Ecto neural progenitor cell (in vitro differentiated cells): ENCODE results near the gene DZIP1.
A peak's percentile ranks its signal among the peaks of the same experiment; 100 is the strongest.
"Not testable (repeated sequence)": the region's sequence is repeated elsewhere in the genome, so short reads cannot be mapped to it uniquely, and the experiment has no call there.

Experiments used
- DNase-seq: peaks from one replicate; pipeline ENCODE4 v3.0.0-alpha.2; 2018; ENCODE audit warnings: low spot score

DZIP1 gene, protein sequence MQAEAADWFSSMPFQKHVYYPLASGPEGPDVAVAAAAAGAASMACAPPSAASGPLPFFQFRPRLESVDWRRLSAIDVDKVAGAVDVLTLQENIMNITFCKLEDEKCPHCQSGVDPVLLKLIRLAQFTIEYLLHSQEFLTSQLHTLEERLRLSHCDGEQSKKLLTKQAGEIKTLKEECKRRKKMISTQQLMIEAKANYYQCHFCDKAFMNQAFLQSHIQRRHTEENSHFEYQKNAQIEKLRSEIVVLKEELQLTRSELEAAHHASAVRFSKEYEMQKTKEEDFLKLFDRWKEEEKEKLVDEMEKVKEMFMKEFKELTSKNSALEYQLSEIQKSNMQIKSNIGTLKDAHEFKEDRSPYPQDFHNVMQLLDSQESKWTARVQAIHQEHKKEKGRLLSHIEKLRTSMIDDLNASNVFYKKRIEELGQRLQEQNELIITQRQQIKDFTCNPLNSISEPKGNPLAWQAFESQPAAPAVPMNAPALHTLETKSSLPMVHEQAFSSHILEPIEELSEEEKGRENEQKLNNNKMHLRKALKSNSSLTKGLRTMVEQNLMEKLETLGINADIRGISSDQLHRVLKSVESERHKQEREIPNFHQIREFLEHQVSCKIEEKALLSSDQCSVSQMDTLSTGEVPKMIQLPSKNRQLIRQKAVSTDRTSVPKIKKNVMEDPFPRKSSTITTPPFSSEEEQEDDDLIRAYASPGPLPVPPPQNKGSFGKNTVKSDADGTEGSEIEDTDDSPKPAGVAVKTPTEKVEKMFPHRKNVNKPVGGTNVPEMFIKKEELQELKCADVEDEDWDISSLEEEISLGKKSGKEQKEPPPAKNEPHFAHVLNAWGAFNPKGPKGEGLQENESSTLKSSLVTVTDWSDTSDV

DNA sequence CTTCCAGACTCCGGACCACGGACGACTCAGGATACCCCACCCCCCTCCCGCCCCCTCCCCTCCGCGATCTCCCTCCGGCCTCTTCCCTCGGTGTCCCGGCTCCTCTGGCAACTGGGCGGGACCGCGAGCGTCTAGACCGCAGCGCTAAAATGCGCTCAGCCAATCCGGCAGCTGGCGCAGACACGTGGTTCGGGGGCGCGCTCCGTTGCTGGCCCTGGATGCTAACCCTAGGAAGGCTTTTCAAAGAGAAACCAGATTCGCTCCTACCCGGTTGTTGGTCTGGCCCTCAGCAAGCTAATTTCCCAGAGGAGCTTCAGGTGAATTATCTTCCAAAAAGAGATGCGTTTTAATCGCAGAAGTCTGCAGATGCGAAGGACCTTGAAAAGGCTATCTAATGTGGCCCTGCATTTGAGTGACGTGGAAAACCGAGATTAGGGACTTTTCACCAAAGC is at the start of gene DZIP1:
Gene DZIP1 (minus strand): TSS at position 106 of the 452 bp plus-strand sequence. CDS start 2,677 bp downstream, outside the sequence.
- peak; percentile 92 for DNase-seq

DNA sequence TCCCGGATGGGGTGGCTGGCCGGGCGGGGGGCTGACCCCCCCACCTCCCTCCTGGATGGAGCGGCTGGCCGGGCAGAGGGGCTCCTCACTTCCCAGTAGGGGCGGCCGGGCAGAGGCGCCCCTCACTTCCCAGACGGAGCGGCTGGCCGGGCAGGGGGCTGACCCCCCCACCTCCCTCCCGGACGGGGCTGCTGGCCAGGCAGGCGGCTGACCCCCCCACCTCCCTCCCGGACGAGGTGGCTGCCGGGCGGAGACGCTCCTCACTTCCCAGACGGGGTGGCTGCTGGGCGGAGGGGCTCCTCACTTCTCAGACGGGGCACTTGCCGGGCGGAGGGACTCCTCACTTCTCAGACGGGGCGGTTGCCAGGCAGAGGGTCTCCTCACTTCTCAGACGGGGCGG is 46.5 kb upstream of the DZIP1 start:
- DNase-seq, result not testable (repeated sequence)

DNA sequence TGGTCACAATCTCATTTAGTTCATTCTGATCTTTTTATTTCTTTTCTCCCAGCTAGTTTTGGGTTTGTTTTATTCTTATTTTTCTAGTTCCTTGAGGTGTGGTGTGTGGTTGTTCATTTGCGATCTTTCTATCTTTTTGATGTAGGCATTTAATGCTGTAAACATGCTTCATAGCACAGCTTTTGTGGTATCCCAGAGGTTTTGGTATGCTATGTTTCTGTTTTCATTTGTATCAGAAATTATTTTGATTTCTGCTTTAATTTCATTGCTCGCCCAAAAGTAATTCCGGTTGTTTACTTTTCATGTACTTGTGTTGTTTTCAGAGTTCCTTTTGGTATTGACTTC is 45.0 kb upstream of the DZIP1 start:
- no peak for DNase-seq

DNA sequence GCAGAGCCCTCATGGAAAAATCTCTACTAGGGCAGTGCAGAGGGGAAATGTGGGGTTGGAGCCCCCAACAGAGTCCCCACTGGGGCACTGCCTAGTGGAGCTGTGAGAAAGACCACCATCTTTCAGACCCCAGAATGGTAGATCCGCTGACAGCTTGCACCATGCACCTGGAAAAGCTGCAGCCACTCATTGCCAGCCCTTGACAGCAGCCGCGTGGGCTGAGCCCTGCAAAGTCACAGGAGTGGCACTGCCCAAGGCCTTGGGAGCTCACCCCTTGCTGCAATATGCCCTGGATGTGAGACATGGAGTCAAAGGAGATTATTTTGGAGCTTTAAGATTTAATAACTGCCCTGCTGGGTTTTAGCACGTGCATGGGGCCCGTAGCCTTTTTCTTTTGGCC is 40.5 kb upstream of the DZIP1 start:
- not testable (repeated sequence) for DNase-seq

DNA sequence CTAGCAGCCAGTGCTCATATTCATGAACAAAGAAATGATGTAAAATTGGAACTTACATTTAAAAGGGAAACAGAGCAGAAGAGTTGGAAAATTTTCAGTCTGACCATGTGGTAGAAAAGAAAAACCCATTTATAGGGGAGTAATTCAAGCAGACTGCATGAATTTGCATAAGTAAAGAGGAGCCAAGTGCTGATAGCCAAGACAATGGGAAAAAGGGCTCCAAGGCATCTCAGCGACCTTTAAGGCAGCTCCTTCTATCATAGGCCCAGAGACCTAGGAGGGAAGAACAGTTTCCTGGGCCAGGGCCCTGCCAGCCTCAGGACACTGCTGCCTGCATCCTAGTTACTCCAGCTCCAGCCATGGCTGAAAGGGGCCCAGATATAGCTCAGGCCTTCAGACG is 39.9 kb upstream of the DZIP1 start:
- no peak for DNase-seq

DNA sequence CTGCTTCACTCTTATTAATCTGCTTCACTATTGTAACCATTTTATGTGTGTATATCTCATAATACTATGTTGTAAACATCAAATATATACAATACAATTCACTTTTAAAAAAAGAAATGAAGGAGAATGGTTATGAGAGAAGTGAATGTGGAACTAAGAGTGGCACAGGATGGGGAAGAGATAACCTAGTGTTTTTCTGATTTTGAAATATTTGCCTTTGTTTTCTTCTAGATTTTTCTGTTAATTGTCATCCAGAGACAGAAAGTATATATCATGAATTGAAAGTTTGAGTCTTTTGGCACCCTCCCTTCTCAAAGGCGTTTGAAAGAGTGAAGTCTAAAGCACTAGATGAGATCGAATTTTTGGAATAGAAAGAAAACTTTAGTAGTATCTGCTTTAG is 35.2 kb upstream of the DZIP1 start:
- no peak for DNase-seq

DNA sequence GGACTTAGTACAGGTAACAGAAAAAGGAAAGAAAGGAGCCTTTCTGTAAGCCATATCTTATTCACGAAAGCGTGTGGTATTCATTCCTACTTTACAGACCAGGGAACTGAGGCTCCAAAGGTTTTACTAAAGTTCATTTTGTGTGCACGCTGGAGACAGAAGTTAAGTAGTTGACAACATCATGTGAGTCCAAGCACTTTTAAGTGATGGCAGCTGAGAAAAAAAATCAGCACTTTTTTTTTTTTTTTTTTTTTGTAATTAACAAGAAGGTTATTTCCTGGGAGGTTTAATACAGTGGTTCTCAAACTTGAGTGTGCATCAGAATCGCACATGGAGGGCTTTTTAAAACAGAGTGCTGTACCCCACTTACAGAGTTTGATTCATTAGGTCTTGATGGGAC is 34.5 kb upstream of the DZIP1 start:
- DNase-seq, result no peak

DNA sequence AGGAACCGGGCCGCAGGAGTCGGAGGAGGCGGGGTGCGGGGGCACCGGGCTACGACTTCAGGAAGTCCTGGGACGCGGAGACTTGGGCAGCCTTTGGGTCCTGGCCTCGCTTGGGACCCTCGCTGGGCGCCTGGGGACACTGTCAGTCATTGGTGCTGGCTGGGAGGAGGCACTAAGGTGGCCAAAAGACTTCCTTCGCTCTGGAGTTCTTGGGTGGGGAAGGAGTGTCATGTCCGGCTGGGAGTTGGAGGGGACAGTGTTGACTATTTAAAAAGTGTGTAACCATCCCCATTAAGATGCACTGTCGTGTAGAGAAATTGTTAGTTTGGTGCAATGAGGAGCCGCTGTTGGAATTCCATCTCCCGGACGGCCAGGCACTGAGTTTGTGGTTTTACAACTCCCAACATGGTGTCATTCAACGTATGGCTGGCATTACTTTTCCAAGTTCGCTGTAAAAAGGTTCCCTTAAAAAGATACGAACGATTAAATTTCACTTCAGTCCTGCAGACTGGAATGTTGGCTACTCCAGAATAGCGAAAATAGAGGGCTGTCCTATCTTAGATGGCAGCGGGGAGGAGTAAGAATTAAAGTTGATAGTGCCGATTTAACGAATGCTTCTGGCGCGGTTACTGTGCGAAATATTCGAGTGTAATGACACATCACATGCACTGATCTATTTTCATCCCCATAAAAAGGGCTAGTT is 33.2 kb upstream of the DZIP1 start:
- DNase-seq, result no peak

DNA sequence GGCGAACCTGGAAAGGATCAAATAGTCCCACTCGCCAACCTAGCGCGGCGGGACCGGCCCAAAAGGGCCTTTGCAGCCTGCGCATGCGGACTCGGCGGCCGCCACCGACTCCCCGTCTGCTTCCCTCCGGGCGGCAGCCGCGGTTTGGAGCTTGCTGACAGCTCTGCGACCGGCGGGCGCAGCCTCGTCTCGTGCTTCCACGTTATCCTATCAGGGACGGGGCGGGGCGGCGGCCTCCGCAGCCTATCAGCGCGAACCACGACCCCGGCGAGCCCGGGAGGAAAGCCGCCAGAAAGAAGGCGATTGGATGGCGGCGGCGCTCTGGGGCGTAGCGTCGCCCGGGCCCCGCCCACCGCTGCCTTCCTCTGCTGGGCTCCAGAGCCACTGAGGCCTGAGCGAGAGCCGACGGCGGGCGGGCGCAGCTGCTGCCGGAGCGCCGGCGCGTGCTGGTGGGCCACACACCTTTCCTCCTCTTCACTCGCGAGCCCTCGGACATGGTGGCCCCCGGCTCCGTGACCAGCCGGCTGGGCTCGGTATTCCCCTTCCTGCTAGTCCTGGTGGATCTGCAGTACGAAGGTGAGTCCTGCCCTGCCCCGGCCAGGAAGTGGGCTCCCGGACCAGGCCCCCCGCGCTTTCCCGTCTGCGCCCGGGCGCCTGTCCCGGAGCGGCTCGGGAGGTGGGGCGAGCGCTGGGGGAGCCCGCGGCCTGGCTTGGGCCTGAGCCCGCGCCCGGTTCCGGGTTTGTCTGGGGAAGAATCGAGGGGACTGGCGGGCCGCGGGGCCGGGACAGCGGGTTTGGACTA is 32.5 kb upstream of the DZIP1 start, which contains the start of gene DNAJC3:
Gene DNAJC3 (plus strand): TSS at position 378 of the 802 bp plus-strand sequence. CDS start 117 bp downstream, at position 495.
- DNase-seq, result peak; percentile 99

DNA sequence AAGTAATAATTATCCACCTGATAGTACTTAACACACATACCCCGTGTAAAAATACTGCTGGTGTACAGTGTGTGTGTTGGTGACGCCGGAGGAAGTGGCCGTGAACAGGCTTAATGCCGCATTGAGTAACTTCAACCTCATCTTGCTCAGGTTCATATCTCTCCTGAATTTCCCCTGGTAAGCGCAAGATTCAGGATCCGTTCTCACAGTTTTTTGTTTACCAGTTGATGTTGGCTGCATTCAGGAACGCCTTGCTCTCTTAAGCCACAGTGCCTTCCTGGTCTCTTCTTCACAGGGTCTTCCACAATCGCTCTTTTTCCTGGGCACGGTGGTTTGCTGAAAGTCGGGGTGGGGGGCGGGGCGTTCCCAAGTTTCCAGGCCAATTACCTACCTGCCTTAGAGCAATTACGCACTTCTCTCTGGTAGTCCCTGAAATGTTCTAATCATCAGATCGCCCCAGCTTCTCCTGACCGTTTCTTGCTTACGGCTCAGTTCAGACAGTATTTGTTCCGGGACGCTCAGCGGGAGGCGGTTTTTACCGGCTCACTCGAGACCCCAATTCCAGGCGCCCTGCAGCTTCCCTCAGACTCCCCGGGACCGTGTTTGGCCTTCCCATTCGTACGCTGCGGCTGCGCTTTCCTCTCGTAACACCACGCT is 31.7 kb upstream of the DZIP1 start:
- no peak for DNase-seq

DNA sequence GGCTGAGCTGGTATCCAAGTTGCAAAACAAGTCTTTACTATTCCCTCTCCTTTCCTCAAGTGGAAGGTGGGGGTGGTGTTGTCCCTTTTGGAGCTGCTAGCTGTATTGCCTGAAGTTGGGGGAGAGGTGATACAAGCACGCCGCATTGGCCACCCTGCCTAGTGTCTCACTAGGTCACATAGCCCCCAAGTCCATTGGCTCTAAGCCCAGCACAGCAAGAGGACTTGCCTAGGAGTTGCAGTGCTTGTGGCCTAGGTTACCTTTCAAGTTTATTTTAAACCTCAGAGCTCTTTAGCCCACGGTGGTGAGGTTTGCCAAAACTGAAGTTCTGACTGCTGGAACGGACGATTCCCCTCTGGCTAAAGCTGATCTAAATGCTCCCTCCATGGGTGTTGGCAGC is 27.1 kb upstream of the DZIP1 start:
- no peak for DNase-seq

DNA sequence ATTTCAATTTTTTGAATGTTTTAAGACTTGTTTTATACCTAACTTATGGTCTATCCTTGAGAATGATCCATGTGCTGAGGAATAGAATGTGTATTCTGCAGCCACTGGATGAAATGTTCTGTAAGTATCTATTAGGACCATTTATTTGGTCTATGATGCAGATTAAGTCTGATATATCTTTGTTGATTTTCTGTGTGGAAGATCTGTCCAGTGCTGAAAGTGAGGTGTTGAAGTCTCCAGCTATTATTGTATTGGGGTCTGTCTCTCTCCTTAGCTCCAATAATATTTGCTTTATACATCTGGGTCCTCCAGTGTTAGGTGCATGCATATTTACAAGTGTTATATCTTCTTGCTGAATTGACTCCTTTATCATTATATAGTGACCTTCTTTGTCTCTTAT is 22.7 kb upstream of the DZIP1 start:
- DNase-seq, result not testable (repeated sequence)

DNA sequence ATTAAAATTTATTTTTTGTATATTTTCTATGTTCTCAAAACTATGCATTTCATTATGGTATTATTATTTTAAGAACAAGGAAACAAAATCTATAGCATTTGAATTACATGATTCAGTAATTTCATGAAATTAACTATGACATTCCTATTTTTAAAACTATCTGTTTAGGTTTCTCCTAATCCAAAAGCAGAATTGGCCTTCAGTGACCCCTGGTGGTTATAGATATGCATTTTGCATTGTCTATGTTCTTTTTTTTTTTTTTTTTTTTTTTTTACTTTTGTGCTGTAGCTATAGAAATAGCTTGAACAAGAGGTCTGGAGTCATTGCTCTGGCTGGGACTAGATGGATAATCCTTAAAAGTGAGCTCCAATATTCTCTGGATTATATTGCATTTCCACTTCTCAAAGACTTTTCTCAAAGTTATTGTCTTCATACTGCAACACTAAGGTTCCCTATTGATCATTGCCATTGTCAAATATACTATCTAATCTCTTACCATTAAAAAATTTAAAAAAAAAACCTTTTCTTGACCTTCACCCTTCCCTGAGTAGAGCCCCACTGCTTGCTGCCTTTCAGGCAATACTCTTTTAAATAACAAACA is 16.6 kb upstream of the DZIP1 start:
- no peak for DNase-seq

DNA sequence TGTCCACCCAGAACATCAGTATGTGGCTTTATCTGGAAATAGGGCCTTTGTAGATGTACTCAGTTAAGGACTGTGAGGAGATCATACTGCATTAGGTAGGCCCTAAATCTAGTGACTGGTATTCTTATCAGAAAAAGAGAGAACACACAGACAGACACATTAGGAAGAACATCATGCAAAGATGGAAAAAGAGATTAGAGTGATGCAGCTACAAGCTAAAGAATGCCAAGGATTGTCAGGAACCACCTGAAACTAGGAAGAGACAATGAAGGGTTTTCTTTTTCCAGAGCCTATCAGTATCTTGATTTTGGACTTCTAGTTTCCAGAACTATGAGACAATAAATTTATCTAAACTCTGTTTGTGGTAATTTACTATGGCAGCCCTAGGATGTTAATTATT is 15.0 kb upstream of the DZIP1 start:
- DNase-seq, result no peak

DNA sequence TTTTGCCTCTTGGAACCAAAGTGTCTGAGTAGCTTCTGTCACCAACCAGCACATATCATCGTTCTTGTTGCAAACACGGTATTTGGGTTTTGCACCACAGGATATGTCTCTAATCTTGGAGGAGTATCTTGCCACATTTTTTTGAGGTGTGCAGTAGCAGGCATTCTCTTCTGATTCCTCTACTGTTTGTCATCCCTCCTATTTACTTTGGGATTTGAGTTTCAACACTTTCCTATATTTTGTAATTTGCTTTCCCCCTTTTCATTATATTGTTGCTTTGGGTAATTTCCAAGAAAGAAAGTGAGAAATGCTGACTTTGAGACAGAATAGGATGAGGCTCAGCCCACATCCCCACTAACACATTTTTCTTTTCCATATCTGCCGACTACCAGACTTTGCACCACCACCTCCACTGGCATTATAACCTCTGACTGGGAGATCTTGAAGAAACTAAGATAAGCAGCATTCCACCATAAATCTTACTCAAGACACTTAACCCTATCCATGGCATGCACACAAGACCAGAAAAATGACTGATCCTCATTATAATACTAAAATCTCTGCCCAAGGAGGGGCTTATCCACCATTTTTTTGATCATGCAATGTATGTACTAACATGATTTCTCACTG is 12.0 kb upstream of the DZIP1 start:
- no peak for DNase-seq

DNA sequence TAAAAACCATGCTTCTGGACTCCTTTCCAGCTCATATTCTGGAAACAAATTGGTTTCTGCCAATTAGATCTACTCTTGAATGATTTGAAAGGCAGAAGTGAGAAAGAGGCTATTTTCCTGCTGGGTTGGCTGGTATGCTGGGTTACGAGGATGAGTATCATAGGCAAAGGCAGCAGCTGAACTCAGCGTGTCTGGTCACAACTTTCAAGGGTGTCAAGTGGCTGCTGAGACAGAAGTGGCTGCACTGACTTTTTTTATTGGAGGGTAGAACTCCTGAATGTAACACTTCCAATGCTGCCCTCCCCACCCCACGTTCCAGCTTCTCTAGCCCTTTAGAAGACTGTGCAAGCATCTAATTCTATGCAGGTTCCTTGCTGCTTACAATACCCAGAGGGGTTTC is 8.3 kb upstream of the DZIP1 start:
- no peak for DNase-seq

DNA sequence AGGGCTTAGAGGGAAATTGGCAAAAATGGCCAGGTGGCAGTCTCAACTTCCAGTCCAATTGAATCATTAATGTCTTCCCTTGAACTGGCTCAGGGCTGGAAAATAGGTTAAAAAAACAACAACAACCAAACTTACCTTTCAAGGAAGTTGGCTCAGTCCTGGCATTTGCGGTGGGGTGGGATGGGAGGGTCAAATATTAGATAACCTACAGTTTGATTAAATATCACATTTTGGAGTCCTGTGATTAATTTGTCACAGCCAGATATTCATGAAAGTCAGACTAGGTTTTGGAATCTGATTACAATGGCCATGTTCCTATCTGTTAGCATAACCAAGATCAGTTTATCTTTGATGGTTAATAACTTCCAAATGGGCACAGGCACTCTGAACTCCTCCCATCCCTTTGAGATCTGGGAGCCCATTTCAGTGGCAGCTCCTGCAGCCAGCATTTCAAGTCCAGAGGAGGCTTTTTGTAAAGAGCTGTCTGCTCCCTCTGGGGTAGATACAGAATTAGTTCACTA is 7.8 kb upstream of the DZIP1 start:
- no peak for DNase-seq

DNA sequence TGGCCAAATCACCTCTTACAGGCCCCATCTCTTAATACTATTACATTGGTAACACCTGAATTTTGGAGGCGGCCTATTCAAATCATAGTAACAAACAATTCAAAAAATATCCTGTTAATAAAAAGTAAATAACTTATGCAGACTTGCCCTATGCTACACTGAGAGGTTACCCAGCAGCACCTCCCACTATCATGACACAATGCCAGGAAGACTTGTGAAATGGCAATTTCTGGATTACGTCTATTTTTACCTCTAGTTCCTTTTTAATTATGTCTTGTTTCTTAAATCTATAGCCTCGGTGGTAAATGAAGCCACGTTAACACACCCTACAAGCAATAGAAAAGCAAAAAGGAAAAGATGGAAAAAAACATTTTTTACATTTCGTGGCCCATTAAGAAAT is 6.2 kb upstream of the DZIP1 start:
- DNase-seq, result no peak

DNA sequence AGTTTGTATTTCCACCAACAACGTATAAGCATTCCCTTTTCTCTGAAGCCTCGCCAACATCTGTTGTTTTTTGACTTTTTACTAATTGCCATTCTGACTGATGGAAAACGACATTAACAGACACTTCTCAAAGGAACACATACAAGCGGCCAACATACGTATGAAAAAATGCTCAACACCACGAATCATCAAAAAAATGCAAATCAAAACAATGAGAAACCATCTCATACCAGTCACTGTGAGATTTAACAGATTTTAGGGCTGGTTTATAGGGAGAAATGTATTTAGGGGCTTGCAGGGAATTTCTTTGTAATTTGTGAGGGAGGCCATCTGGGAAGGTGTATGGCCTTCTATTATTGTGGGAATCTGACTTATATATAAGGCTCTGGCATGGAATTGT is 2.8 kb upstream of the DZIP1 start:
- no peak for DNase-seq
